Subcutaneous abdominal adipose tissue (tissue), 5 donors: ENCODE results near the gene AP2M1.
"Not testable (repeated sequence)": the region's sequence is repeated elsewhere in the genome, so short reads cannot be mapped to it uniquely, and the experiment has no call there.

Experiments used
- H3K27ac ChIP-seq: one replicate; pipeline ENCODE4 v1.7.0; 2013; ENCODE audit warnings: low read depth, mild to moderate bottlenecking, inconsistent platforms, low read length, moderate library complexity
- H3K27me3 ChIP-seq, 5 donors: one replicate each; pipeline ENCODE4 v1.7.0; 2013; ENCODE audit warnings: low read length in 5 of 5, inconsistent platforms in 1 of 5; ENCODE audit not compliant: control insufficient read depth in 5 of 5, insufficient read depth in 4 of 5
- H3K36me3 ChIP-seq, 5 donors: one replicate each; pipeline ENCODE4 v1.7.0; 2013; ENCODE audit warnings: low read length in 5 of 5; ENCODE audit not compliant: control insufficient read depth in 5 of 5, insufficient read depth in 5 of 5
- H3K4me1 ChIP-seq, 5 donors: one replicate each; pipeline ENCODE4 v1.7.0; 2013; ENCODE audit warnings: low read length in 5 of 5, mild to moderate bottlenecking in 3 of 5, moderate library complexity in 1 of 5; ENCODE audit not compliant: control insufficient read depth in 5 of 5, insufficient read depth in 5 of 5
- H3K4me3 ChIP-seq, 5 donors: one replicate each; pipeline ENCODE4 v1.7.0; 2013; ENCODE audit warnings: low read length in 5 of 5, low read depth in 1 of 5
- H3K9ac ChIP-seq, 5 donors: one replicate each; pipeline ENCODE4 v1.7.0; 2013; ENCODE audit warnings: low read length in 5 of 5, mild to moderate bottlenecking in 4 of 5, moderate library complexity in 3 of 5
- H3K9me3 ChIP-seq, 5 donors: one replicate each; pipeline ENCODE4 v1.7.0; 2013; ENCODE audit warnings: low read length in 5 of 5; ENCODE audit not compliant: control insufficient read depth in 5 of 5
- donor health status: healthy.
- donor health status: healthy.
- donor health status: healthy.
- donor health status: healthy.
- donor health status: healthy.

Gene AP2M1

DNA sequence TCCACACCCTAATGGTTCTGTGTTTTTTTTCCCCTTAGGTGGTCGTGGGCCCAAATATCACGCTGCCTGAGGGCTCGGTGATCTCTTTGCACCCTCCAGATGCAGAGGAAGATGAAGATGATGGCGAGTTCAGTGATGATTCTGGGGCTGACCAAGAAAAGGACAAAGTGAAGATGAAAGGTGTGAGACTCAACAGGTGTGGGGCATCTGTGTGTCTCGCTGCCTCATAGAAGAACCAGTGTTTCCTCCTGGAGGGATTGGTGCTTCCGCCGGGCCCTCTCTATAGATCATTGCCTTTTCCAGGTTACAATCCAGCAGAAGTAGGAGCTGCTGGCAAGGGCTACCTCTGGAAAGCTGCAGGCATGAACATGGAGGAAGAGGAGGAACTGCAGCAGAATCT lies 32.5 kb upstream of the AP2M1 start:
- no peak overlapping the region for H3K4me3 ChIP-seq
- H3K4me1 ChIP-seq: peaks cover 0 to 6% (median 2%) of the 10 kb centered on the region in 5 donors
- no peak overlapping the region for H3K27ac ChIP-seq
- peaks cover 19 to 85% (median 69%) of the 10 kb centered on the region in 5 donors for H3K36me3 ChIP-seq
- H3K9ac ChIP-seq: no peak overlapping the region
- no peaks in the 10 kb centered on the region for H3K9me3 ChIP-seq
- H3K27me3 ChIP-seq: no peaks in the 10 kb centered on the region

GRCh38 chr3:184143327-184143726 lies 31.3 kb upstream of the AP2M1 start:
- Histone ChIP-seq H3K27me3 (no peaks in the 10 kb centered on the region), H3K27ac (no peak overlapping the region), H3K4me3 (no peak overlapping the region), H3K36me3 (peaks cover 19 to 76% (median 67%) of the 10 kb centered on the region in 5 donors), H3K9me3 (no peaks in the 10 kb centered on the region), H3K4me1 (peaks cover 0 to 6% (median 0%) of the 10 kb centered on the region in 5 donors), H3K9ac (no peak overlapping the region)

GRCh38 chr3:184144505-184144904 lies 30.1 kb upstream of the AP2M1 start:
- Histone ChIP-seq H3K9me3 (no peaks in the 10 kb centered on the region), H3K27me3 (no peaks in the 10 kb centered on the region), H3K4me1 (peaks cover 0 to 6% (median 0%) of the 10 kb centered on the region in 5 donors), H3K27ac (no peak overlapping the region), H3K36me3 (peaks cover 19 to 67% (median 64%) of the 10 kb centered on the region in 5 donors), H3K4me3 (no peak overlapping the region), H3K9ac (no peak overlapping the region)

GRCh38 chr3:184145111-184145524 lies 29.5 kb upstream of the AP2M1 start:
- Histone ChIP-seq H3K27ac (no peak overlapping the region), H3K4me1 (peaks cover 0 to 6% (median 0%) of the 10 kb centered on the region in 5 donors), H3K4me3 (no peak overlapping the region), H3K9me3 (no peaks in the 10 kb centered on the region), H3K27me3 (no peaks in the 10 kb centered on the region), H3K36me3 (peaks cover 17 to 63% (median 62%) of the 10 kb centered on the region in 5 donors), H3K9ac (peak overlapping the region in 1 of 5 donors; percentile 4)

- Histone ChIP-seq H3K9ac (peak overlapping the region in 1 of 5 donors; percentile 4), H3K27ac (no peak overlapping the region), H3K9me3 (no peaks in the 10 kb centered on the region), H3K36me3 (peaks cover 15 to 56% (median 55%) of the 10 kb centered on the region in 5 donors), H3K4me1 (peaks cover 0 to 6% (median 0%) of the 10 kb centered on the region in 5 donors), H3K4me3 (no peak overlapping the region), H3K27me3 (no peaks in the 10 kb centered on the region)
Measured at GRCh38 chr3:184145751-184146270, 28.8 kb upstream of the AP2M1 start.

DNA sequence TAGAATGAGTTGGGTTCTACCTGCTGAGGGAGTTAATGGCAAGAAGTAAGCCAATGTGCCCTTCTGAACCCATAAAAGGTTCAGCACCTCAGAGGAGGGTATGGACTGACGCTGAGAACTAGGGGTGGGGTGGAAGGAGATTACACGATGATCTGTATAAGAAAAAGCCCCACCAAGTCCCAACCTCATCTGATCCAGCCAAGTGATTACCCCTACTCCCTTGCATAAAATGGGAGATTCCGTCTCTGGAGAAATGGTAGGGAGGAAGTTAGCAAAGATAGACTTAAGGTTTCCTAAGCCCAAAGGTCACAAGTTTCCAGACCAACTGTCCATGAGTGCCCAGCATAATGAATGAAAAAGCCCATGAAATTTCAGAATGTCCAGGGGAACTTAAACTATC lies 26.6 kb upstream of the AP2M1 start:
- Histone ChIP-seq H3K9ac (peak overlapping the region in 1 of 5 donors; percentile 30), H3K4me1 (peaks cover 0 to 6% (median 0%) of the 10 kb centered on the region in 5 donors), H3K27me3 (no peaks in the 10 kb centered on the region), H3K27ac (no peak overlapping the region), H3K9me3 (no peaks in the 10 kb centered on the region), H3K4me3 (no peak overlapping the region), H3K36me3 (peaks cover 9 to 34% (median 32%) of the 10 kb centered on the region in 5 donors)

- peaks cover 0 to 9% (median 2%) of the 10 kb centered on the region in 5 donors for H3K4me1 ChIP-seq
Measured at GRCh38 chr3:184149123-184149522, 25.5 kb upstream of the AP2M1 start.

GRCh38 chr3:184149770-184150169 lies 24.9 kb upstream of the AP2M1 start:
- not testable (repeated sequence) for H3K9me3 ChIP-seq, H3K27ac ChIP-seq, H3K27me3 ChIP-seq, H3K9ac ChIP-seq, H3K4me3 ChIP-seq
- Histone ChIP-seq H3K4me1 (peaks cover 0 to 13% (median 8%) of the 10 kb centered on the region in 5 donors), H3K36me3 (peaks cover 0 to 17% (median 15%) of the 10 kb centered on the region in 5 donors)

More at GRCh38 chr3:184149123-184149522, 25.5 kb upstream of the AP2M1 start:
- Histone ChIP-seq H3K9me3 (no peaks in the 10 kb centered on the region), H3K27ac (no peak overlapping the region), H3K4me3 (no peak overlapping the region), H3K27me3 (no peaks in the 10 kb centered on the region), H3K9ac (no peak overlapping the region), H3K36me3 (peaks cover under 1 to 23% (median 22%) of the 10 kb centered on the region in 5 donors)

GRCh38 chr3:184154885-184155643 lies 19.6 kb upstream of the AP2M1 start, which contains the start of gene DVL3:
DVL3 (plus strand) TSS chr3:184155377; CDS start chr3:184155636, 259 bp downstream.
- no peaks in the 10 kb centered on the region for H3K9me3 ChIP-seq
- H3K27ac ChIP-seq: peak within 1 kb of the TSS; percentile 81
- H3K27me3 ChIP-seq: no peaks in the 10 kb centered on the region
- H3K36me3 ChIP-seq: no peaks in the 10 kb centered on the region
- H3K4me1 ChIP-seq: peaks cover 9 to 51% (median 45%) of the 10 kb centered on the region in 5 donors
- peak within 1 kb of the TSS; percentile 91 to 98 (median 95) for H3K9ac ChIP-seq
- peak within 1 kb of the TSS; percentile 91 to 99 (median 92) for H3K4me3 ChIP-seq
